HG03457 (cell line): ENCODE results near the gene SLC36A2.
A peak's percentile ranks its signal among the peaks of the same experiment; 100 is the strongest.

Experiments
- ATAC-seq: cut with Tn5 transposase; IDR thresholded peaks from one replicate; pipeline ENCODE4 v1.9.1; 2021; ENCODE audit warnings: moderate number of reproducible peaks; ENCODE audit not compliant: unreplicated experiment

The SLC36A2 gene

DNA sequence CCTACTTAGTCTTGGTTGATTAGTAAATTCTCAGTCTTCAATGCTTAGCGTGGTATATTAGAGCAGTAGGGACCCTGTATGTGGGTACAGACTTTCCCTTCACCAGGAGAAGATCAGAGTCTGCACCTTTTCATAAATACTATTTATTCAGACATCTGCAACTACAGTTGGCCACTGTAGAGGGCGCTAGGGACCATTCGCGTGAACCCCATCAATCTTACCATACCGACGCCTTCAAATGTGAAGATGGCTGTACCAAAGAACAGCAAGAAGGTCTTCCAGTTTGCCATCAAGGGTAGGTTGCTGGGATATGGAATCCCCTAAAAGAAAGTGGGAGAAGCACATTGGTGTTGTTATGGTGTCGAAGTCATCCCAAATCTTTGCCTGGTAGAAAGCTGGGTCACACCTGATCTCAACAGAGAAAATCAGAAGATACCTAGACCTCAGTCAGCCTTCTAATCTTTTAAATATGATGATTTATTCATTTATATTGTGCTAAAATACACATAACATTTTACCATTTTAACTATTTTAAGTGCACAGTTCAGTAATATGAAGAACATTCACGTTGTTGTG is 62.9 kb downstream of the SLC36A2 start:
- ATAC-seq = no peak

DNA sequence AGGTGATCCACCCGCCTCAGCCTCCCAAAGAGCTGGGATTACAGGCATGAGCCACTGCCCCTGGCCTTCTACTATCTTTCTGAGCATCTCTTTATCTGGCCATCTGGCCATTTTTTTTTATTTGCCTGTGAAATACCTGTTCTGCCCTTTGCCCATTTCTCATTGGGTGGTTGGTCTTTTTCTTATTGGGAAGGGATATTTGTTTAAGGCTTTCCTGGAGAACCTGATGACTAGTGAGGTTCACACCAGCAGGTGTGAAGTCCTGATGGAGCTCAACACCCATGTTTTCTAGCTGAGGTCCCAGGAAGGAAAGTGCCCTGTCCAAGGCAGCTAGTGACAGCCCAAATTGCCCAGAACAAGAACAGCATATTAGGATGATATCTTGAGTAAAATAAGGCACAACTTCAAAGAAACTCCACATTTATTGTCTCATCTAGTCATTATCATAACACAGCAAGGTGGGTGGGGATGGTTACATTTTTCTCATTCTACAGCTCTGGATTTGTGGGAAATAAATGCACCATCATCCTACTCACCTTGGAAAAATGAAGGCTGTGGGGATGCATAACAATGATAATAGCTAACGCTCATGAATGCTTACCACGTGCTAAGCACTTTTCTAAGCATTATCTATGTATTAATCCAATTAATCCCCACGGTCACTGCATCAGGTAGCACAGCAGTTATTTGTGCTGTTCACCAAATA is 64.1 kb downstream of the SLC36A2 start:
- ATAC-seq = no peak

DNA sequence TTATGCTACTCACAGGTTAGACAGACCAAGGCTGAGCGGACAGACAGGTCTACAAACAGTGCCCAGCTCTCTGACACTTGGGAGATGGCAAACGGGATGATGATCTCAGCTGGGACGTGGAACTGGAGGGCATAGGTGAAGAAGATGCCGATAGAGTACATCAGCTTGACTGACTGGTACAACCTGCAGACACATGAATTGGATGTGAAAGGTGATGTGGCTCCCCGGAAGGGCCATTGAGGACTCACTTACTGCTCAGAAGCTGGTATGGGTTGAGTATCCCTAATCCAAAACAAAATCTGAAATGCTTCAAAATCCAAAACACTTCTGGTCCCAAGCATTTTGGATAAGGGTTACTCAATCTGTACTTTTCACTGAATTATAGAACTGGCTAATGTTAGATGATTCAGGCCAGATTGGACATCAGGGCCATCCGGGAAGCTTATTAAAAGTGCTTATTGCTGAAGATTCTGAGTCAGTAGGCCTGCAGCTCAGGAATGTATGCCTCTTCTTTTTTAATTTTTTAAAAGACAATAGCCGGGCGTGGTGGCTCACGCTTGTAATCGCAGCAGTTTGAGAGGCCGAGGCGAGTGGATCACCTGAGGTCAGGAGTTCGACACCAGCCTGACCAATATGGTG is 66.2 kb downstream of the SLC36A2 start:
- no peak for ATAC-seq

DNA sequence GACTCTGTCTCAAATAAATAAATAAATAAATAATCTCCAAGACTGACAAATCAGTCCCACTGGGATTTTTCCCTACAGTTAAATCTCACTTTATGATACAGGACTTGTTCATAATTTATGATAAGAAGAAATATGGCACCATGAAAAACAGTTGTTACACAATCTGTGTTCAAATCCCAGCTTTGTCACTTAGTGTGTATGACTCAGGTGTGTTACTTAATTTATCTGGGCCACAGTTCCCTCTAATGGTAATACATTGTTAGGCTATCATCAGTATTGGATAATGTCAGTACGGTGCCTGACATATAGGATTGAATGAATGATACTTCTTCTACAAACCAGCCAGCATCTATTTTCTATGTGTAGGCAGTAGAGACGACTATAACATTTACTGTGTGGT is 66.9 kb downstream of the SLC36A2 start:
- ATAC-seq = no peak

DNA sequence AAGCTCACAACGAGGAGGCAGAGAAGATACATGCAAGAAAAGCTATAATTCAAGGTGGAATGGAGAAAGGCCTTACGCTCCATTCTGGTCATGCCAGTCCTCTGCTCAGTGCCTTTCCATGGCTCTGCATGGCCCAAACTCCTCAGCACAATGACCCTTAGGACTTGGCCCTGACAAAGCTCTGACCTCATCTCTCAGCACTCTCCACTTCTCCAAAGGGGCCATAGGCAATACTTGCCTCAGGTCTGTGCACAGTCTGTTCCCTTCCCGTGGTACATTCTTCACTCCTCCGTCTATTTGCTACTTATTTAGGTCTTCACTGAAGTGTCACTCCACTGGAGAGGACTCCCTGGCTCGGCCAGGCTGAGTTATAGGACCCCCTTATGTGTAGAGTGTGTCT is 68.5 kb downstream of the SLC36A2 start:
- no peak for ATAC-seq

DNA sequence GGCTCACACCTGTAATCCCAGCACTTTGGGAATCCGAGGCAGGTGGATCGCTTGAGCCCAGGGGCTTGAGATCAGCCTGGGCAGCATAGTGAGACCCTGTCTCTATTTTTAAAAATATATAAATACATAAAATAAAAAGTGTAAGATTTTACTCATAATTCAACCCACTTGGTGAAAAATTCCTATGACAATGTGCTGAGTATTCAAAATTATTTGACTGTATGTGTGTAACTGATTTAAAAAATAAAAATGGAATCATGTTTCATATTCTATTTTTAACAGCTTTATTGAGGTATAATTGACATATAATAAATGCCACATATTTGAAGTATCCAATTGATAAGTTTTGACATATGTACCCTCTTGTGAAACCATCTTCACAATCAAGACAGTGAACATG is 71.6 kb downstream of the SLC36A2 start:
- no peak for ATAC-seq

DNA sequence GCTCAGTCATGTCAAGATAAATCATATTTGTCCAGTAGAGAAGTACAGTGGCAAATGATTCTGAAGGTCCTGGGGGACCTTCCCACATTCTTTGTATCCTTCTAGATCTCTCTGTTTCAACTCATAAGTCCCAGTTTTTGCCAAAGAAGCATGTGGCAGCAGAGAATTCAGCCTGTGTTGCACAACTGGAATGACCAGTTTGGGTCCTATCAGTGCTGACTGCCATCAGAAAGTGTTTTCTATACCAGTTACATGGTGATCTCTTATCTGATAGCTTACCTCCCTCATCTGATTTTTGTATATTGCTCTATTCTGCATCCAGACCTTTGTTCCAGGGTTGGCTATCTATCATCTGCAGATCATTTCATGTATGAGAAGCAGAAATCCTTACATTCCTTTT is 72.7 kb downstream of the SLC36A2 start:
- no peak for ATAC-seq

DNA sequence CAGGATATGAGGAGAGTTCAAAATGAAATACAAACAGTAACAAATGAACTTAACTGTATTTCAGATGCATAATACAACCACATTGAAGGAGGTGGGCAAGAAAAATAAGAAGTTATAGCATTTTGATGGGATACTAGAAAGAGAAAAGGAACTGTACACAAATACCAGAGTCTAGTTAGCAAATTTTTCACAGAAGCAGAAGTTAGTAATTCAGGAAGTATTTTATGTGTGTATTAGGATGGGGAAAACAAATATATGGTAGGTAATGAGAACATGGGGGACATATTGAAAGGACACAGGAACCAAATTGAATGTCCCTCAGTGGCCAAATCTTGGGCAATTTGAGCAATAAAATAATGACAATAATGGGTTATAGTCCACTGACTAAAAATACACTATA is 76.0 kb downstream of the SLC36A2 start:
- no peak for ATAC-seq

DNA sequence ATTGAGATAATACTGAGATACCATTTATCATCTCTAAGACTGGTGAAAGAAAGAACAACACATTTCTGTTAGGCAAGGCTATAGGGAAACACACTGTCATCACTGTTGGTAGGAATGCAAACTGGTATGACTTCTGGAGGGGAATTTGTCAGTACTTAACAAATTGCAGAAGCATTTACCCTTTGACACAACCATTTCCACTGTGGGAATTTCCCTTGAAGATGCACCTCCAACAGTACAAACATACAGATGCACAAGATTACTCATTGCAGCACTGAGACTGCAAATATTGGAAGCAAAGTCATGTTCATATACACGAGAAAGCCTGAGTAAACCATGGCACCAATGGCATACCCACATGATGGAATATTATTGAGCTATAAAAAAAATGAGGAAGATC is 76.8 kb downstream of the SLC36A2 start:
- ATAC-seq = peak; percentile 93

DNA sequence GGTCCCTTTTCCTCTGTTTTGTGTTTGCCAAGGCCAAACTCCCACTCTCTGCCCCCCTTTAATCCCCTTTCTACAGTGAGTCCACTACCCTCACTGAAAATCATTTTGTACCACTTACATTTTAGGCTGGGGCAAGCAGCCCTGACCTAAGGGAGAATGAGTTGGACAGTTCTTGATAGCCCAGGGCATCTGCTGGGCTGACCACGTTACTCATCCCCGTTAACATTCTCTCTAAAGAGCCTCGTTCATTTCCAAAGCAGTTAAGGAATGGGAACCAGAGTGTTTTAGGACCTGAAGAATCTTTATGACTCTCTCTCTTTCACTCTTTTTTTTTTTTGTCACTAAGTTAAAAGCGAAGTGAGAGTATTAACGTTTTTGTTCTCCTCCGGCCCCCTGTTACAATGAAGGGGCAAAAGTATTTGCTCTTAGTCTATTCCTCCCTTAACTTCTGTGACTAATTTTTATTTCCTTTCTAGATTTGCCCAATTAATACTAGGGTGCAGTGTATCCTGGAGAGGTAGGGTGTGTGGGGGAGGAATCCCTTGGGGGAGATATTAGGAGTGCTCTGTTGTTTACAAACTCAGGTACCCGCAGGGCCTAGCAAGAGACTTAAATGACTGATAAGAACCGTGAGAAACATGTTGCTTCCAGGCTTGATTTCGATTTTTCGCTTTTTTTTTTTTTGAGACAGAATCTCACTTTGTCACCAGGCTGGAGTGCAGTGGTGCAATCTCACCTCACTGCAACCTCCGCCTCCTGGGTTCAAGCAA is 79.7 kb downstream of the SLC36A2 start:
- no peak for ATAC-seq
